Activated T-cell treated with anti-CD3 and anti-CD28 coated beads, Interleukin-2, amount 50 U/mL, for 4 hours (primary cell): Measurements from ENCODE around the gene DHRS7B. TPM values are rescaled to one million over a fixed set of nuclear protein-coding genes. Genes with fewer than 3 reads are reported as not detected.

ENCODE experiments used
- ATAC-seq, 2 donors: fragments of 200-7000 bp; cut with Tn5 transposase; one replicate each; pipeline ENCODE4 v1.10.0; 2021
- DNase-seq: peaks from one replicate; pipeline ENCODE4 v3.0.0-alpha.2; 2020
- H3K27me3 Mint-ChIP-seq: one replicate; pipeline ENCODE4 v1.8.0; 2021; ENCODE audit warnings: low read depth, mixed read lengths
- H3K36me3 Mint-ChIP-seq: one replicate; pipeline ENCODE4 v1.8.0; 2022; ENCODE audit warnings: mixed read lengths; ENCODE audit not compliant: insufficient read depth
- H3K4me1 Mint-ChIP-seq: one replicate; pipeline ENCODE4 v1.8.0; 2021; ENCODE audit warnings: low read depth, mixed read lengths
- H3K4me3 Mint-ChIP-seq: one replicate; pipeline ENCODE4 v1.8.0; 2021; ENCODE audit warnings: mild to moderate bottlenecking, moderate library complexity, mixed read lengths
- H3K9me3 Mint-ChIP-seq: one replicate; pipeline ENCODE4 v1.8.0; 2021; ENCODE audit warnings: mixed read lengths
- total RNA-seq, 3 donors: library from RNA; stranded (reverse); gene quantifications; one replicate each; pipeline ENCODE4 v1.2.1, GENCODE V29; 2021

Gene DHRS7B
- total RNA-seq, 3 donors from 2014 or later, result 13.3 to 17.1 (median 15.8) TPM

- H3K36me3 Mint-ChIP-seq, result peaks cover 6% of the 10 kb centered on the region
- ATAC-seq, result no peak
Observed at GRCh38 chr17:21228111-21228510, 101.3 kb downstream of the DHRS7B start.

GRCh38 chr17:21228845-21229244 lies 102.1 kb downstream of the DHRS7B start:
- H3K4me3 Mint-ChIP-seq, result no peak overlapping the region
- DNase-seq, result no peak
- peaks cover 8% of the 10 kb centered on the region for H3K9me3 Mint-ChIP-seq
- no peaks in the 10 kb centered on the region for H3K4me1 Mint-ChIP-seq
- no peaks in the 10 kb centered on the region for H3K27me3 Mint-ChIP-seq
- H3K36me3 Mint-ChIP-seq, result peaks cover 6% of the 10 kb centered on the region
- ATAC-seq, result no peak

More at GRCh38 chr17:21228111-21228510, 101.3 kb downstream of the DHRS7B start:
- Mint-ChIP-seq H3K27me3 (no peaks in the 10 kb centered on the region), H3K9me3 (peaks cover 8% of the 10 kb centered on the region), H3K4me3 (no peak overlapping the region), H3K4me1 (no peaks in the 10 kb centered on the region)
- DNase-seq, result no peak

GRCh38 chr17:21231533-21231932 lies 104.8 kb downstream of the DHRS7B start:
- ATAC-seq (no peak), DNase-seq (no peak)
- Mint-ChIP-seq H3K4me3 (no peak overlapping the region), H3K9me3 (peaks cover 8% of the 10 kb centered on the region), H3K27me3 (no peaks in the 10 kb centered on the region), H3K36me3 (peaks cover 6% of the 10 kb centered on the region), H3K4me1 (no peaks in the 10 kb centered on the region)

GRCh38 chr17:21232033-21232749 lies 105.4 kb downstream of the DHRS7B start:
- Mint-ChIP-seq H3K4me1 (no peaks in the 10 kb centered on the region), H3K4me3 (no peak overlapping the region), H3K36me3 (peaks cover 6% of the 10 kb centered on the region), H3K9me3 (peaks cover 8% of the 10 kb centered on the region), H3K27me3 (no peaks in the 10 kb centered on the region)
- ATAC-seq, result no peak
- DNase-seq, result no peak

GRCh38 chr17:21233581-21234347 lies 107.0 kb downstream of the DHRS7B start:
- Mint-ChIP-seq H3K36me3 (peaks cover 6% of the 10 kb centered on the region), H3K9me3 (peaks cover 8% of the 10 kb centered on the region), H3K4me1 (no peaks in the 10 kb centered on the region), H3K4me3 (no peak overlapping the region), H3K27me3 (no peaks in the 10 kb centered on the region)
- no peak for DNase-seq
- no peak for ATAC-seq

GRCh38 chr17:21235921-21236320 lies 109.2 kb downstream of the DHRS7B start:
- H3K4me1 Mint-ChIP-seq, result no peaks in the 10 kb centered on the region
- H3K36me3 Mint-ChIP-seq, result peaks cover 6% of the 10 kb centered on the region
- no peak for DNase-seq
- H3K27me3 Mint-ChIP-seq, result no peaks in the 10 kb centered on the region
- H3K4me3 Mint-ChIP-seq, result no peak overlapping the region
- no peak for ATAC-seq
- H3K9me3 Mint-ChIP-seq, result peaks cover 8% of the 10 kb centered on the region

- Mint-ChIP-seq H3K4me3 (no peak overlapping the region), H3K9me3 (no peaks in the 10 kb centered on the region), H3K36me3 (no peaks in the 10 kb centered on the region), H3K4me1 (no peaks in the 10 kb centered on the region), H3K27me3 (no peaks in the 10 kb centered on the region)
- DNase-seq (no peak), ATAC-seq (peak in 1 of 2 donors; percentile 62)
Observed at GRCh38 chr17:21239680-21240368, 113.1 kb downstream of the DHRS7B start.

- Mint-ChIP-seq H3K4me3 (no peak overlapping the region), H3K4me1 (peaks cover under 1% of the 10 kb centered on the region), H3K27me3 (no peaks in the 10 kb centered on the region), H3K36me3 (no peaks in the 10 kb centered on the region), H3K9me3 (no peaks in the 10 kb centered on the region)
- DNase-seq, result no peak
- ATAC-seq, result no peak
Observed at GRCh38 chr17:21240369-21241055, 113.7 kb downstream of the DHRS7B start.

Other genes with a start within 250 kb of the DHRS7B start
- gene USP22, start 84.0 kb upstream of the DHRS7B start, total RNA-seq, result 100 to 1,000 TPM; 112 to 125 (median 124) TPM
- 10 to 100 TPM; 35.7 to 39.8 (median 35.7) TPM for gene TMEM11, start 87.2 kb downstream of the DHRS7B start, total RNA-seq
- gene NATD1, start 126.4 kb downstream of the DHRS7B start, total RNA-seq, result under 1 TPM; 0.73 to 0.98 (median 0.90) TPM
- 100 to 1,000 TPM; 216 to 260 (median 253) TPM for gene MAP2K3, start 157.7 kb downstream of the DHRS7B start, total RNA-seq
- gene KCNJ12, start 249.4 kb downstream of the DHRS7B start, total RNA-seq, result under 1 TPM in 1 of 3 donors, not detected in 2; 0.05 TPM